LNCAP (cell line): ENCODE data around the gene HOMER2.
A peak's percentile ranks its signal among the peaks of the same experiment; 100 is the strongest.

ENCODE experiments used
- TF ChIP-seq, protein P1 (sequence below): fragments of 450-650 bp; IDR thresholded peaks from 2 replicates; pipeline ENCODE4 v1.5.1; 2017; ENCODE audit warnings: mild to moderate bottlenecking

Gene HOMER2

GRCh38 chr15:82952158-82953081, at the start of gene HOMER2:
HOMER2 (minus strand) TSS chr15:82952720; CDS start chr15:82952535, 185 bp downstream.
- TF ChIP-seq, protein P1, sequence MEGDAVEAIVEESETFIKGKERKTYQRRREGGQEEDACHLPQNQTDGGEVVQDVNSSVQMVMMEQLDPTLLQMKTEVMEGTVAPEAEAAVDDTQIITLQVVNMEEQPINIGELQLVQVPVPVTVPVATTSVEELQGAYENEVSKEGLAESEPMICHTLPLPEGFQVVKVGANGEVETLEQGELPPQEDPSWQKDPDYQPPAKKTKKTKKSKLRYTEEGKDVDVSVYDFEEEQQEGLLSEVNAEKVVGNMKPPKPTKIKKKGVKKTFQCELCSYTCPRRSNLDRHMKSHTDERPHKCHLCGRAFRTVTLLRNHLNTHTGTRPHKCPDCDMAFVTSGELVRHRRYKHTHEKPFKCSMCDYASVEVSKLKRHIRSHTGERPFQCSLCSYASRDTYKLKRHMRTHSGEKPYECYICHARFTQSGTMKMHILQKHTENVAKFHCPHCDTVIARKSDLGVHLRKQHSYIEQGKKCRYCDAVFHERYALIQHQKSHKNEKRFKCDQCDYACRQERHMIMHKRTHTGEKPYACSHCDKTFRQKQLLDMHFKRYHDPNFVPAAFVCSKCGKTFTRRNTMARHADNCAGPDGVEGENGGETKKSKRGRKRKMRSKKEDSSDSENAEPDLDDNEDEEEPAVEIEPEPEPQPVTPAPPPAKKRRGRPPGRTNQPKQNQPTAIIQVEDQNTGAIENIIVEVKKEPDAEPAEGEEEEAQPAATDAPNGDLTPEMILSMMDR: no peak

GRCh38 chr15:82999905-83000671, 47.6 kb upstream of the HOMER2 start:
- TF ChIP-seq, protein P1: peak; percentile 60

- TF ChIP-seq, protein P1: no peak
Measured at GRCh38 chr15:82999426-82999825, 46.9 kb upstream of the HOMER2 start.

- TF ChIP-seq, protein P1: no peak
Measured at GRCh38 chr15:82995938-82996337, 43.4 kb upstream of the HOMER2 start.

- TF ChIP-seq, protein P1: no peak
Measured at GRCh38 chr15:82995076-82995475, 42.6 kb upstream of the HOMER2 start.

- TF ChIP-seq, protein P1: no peak
Measured at GRCh38 chr15:82993144-82993543, 40.6 kb upstream of the HOMER2 start.

DNA sequence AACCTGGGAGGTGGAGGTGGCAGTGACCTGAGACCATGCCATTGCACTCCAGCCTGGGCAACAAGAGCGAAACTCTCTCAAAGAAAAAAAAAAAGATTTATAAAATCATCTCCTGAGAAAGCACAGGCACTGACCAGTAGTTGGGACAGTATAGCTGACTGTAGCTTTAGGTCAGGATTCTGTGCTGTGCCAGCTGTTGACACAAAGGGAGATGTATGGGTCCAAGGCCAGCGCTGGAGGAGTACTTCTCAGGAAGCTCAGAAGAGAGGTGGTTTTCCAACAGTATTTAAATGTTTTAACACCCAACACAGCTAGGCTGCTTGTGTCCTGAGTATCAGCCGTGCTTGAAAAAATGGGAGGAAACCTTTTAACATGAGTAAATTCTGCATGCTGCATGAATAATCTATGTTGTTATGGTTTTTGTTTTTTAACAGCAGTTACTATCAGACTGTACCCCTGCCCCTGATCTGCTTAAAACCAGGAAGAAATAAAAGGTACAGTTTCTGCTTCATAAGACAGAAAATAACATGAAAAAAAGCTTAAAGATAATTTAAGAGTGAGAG, 40.0 kb upstream of the HOMER2 start:
- TF ChIP-seq, protein P1: no peak
